Esophagus muscularis mucosa (tissue), 4 donors: ENCODE results near the gene SLC16A11. TPM values are rescaled to one million over a fixed set of nuclear protein-coding genes. Genes with fewer than 3 reads are reported as not detected.

Source experiments
- DNase-seq: peaks from one replicate; pipeline ENCODE4 v3.0.0-alpha.2; 2017; ENCODE audit errors: extremely low spot score
- H3K27ac ChIP-seq, 4 donors: fragments of 200-600 bp; sonication (generic); replicated peaks in 1 of 4; 1 replicate in 3 of 4; 2 replicates in 1 of 4; pipeline ENCODE4 v1.5.1; 2016 to 2019; ENCODE audit warnings: mild to moderate bottlenecking in 1 of 4
- H3K27me3 ChIP-seq, 4 donors: fragments of 200-600 bp; sonication (generic); one replicate each; pipeline versions ENCODE4 v1.5.1 to v1.6.0; 2016 to 2019
- H3K36me3 ChIP-seq, 4 donors: fragments of 200-600 bp; sonication (generic); one replicate each; pipeline ENCODE4 v1.5.1; 2016 to 2019
- H3K4me1 ChIP-seq, 4 donors: fragments of 200-600 bp; sonication (generic); one replicate each; pipeline ENCODE4 v1.5.1; 2016 to 2019
- H3K4me3 ChIP-seq, 4 donors: fragments of 200-600 bp; sonication (generic); 1 replicate in 2 of 4; 2 replicates in 2 of 4; pipeline ENCODE4 v1.5.1; 2016 to 2019; ENCODE audit warnings: mild to moderate bottlenecking in 4 of 4, moderate library complexity in 1 of 4
- H3K9me3 ChIP-seq, 4 donors: fragments of 200-600 bp; sonication (generic); 1 replicate in 3 of 4; 2 replicates in 1 of 4; pipeline ENCODE4 v1.5.1; 2016 to 2019
- CTCF ChIP-seq, 3 experiments: fragments of 200-600 bp in 2 of 3; fragments of 450-650 bp in 1 of 3; sonication (generic) in 2 of 3; IDR thresholded peaks; one replicate each; pipeline ENCODE4 v1.5.1; 2017 to 2019; ENCODE audit warnings: antibody characterized with exemption in 3 of 3, mild to moderate bottlenecking in 2 of 3, moderate library complexity in 1 of 3
- EP300 ChIP-seq: sonication (generic); formaldehyde crosslinking; IDR thresholded peaks from one replicate; pipeline ENCODE4 v1.6.1; 2017; ENCODE audit warnings: antibody characterized with exemption
- POLR2A ChIP-seq: fragments of 450-650 bp; IDR thresholded peaks from one replicate; pipeline ENCODE4 v1.6.1; 2017; ENCODE audit warnings: antibody characterized with exemption, moderate library complexity, mild to moderate bottlenecking, low read depth
- POLR2AphosphoS5 ChIP-seq, 2 donors: sonication (generic); formaldehyde crosslinking; IDR thresholded peaks; one replicate each; pipeline ENCODE4 v1.6.1; 2017; ENCODE audit warnings: antibody characterized with exemption in 2 of 2
- WGBS: methylation state at CpG from one replicate; pipeline ENCODE4 v1.1.5; 2018; 5-methylcytosine and 5-hydroxymethylcytosine counted together
- intact Hi-C: fragments of 100-400 bp; cut with DNase I; formaldehyde crosslinking; loops from one replicate; pipeline ENCODE4 v1.15.1; 2023
- total RNA-seq, 4 donors: library from RNA; depleted of rRNA; stranded (reverse); fragments of >200 nt; gene quantifications; one replicate each; pipeline versions ENCODE4 v1.1.0 to v1.2.1, GENCODE V29; 2016

Gene SLC16A11
- total RNA-seq, 4 donors from 2014 or later, result 0.17 to 0.99 (median 0.26) TPM; not detected in 1

GRCh38 chr17:7016886-7017826 is 26.7 kb downstream of the SLC16A11 start:
- 84% methylated on average over 19 of the region's 20 CpGs for WGBS
- TF ChIP-seq EP300, result no peak
- TF ChIP-seq POLR2A, result no peak
- TF ChIP-seq POLR2AphosphoS5 (IDR thresholded peaks at IDR 0.05), result no peak
- TF ChIP-seq CTCF (IDR thresholded peaks at IDR 0.05), result no peak
- Histone ChIP-seq H3K9me3 (no peaks in the 10 kb centered on the region), H3K27me3 (peaks cover 0 to 6% (median 5%) of the 10 kb centered on the region in 4 donors), H3K4me3 (peak overlapping the region in 2 of 4 donors; percentile 70 to 77), H3K4me1 (peaks cover 67 to 85% (median 72%) of the 10 kb centered on the region in 4 donors), H3K36me3 (peaks cover 0 to 16% (median 11%) of the 10 kb centered on the region in 4 donors), H3K27ac (peak overlapping the region; percentile 92 to 98 (median 95))
- intact Hi-C loops, result no loop called here
- DNase-seq, result no peak

- Histone ChIP-seq H3K9me3 (no peaks in the 10 kb centered on the region), H3K4me3 (no peak overlapping the region), H3K4me1 (peaks cover 64 to 83% (median 69%) of the 10 kb centered on the region in 4 donors), H3K27me3 (peaks cover 0 to 5% (median 0%) of the 10 kb centered on the region in 4 donors), H3K36me3 (peaks cover 0 to 16% (median 11%) of the 10 kb centered on the region in 4 donors), H3K27ac (peak overlapping the region; percentile 92 to 98 (median 95))
- no peak for DNase-seq
- WGBS, result 89% methylated on average over 2 of the region's 3 CpGs
- no peak for TF ChIP-seq POLR2AphosphoS5 (IDR thresholded peaks at IDR 0.05)
- TF ChIP-seq POLR2A, result no peak
- no peak for TF ChIP-seq CTCF (IDR thresholded peaks at IDR 0.05)
- intact Hi-C loops, result no loop called here
These were observed 27.5 kb downstream of the SLC16A11 start for GRCh38 chr17:7016418-7016817.

- peak overlapping the region; percentile 92 to 98 (median 95) for H3K27ac ChIP-seq
- no peaks in the 10 kb centered on the region for H3K9me3 ChIP-seq
- intact Hi-C loops, result no loop called here
- H3K36me3 ChIP-seq, result peaks cover 0 to 16% (median 11%) of the 10 kb centered on the region in 4 donors
- 17% methylated on average over 31 of the region's 56 CpGs for WGBS
- H3K27me3 ChIP-seq, result no peaks in the 10 kb centered on the region
- DNase-seq, result no peak
- no peak for TF ChIP-seq CTCF (IDR thresholded peaks at IDR 0.05)
- peak; percentile 47 to 66 for TF ChIP-seq POLR2AphosphoS5 (IDR thresholded peaks at IDR 0.05)
- TF ChIP-seq EP300, result no peak
- peak; percentile 68 for TF ChIP-seq POLR2A
- H3K4me1 ChIP-seq, result peaks cover 69 to 83% (median 73%) of the 10 kb centered on the region in 4 donors
- peak overlapping the region; percentile 71 to 94 (median 90) for H3K4me3 ChIP-seq
These were observed 28.6 kb downstream of the SLC16A11 start for GRCh38 chr17:7014995-7015958.

GRCh38 chr17:7014261-7014994 is 29.5 kb downstream of the SLC16A11 start:
- peak; percentile 99 for DNase-seq
- 0% methylated on average over 10 of the region's 75 CpGs for WGBS
- H3K27me3 ChIP-seq, result no peaks in the 10 kb centered on the region
- H3K36me3 ChIP-seq, result peaks cover 0 to 23% (median 16%) of the 10 kb centered on the region in 4 donors
- H3K4me1 ChIP-seq, result peaks cover 66 to 85% (median 77%) of the 10 kb centered on the region in 4 donors
- H3K9me3 ChIP-seq, result no peaks in the 10 kb centered on the region
- peak overlapping the region; percentile 92 to 98 (median 95) for H3K27ac ChIP-seq
- intact Hi-C loops, result no loop called here
- peak overlapping the region; percentile 71 to 94 (median 90) for H3K4me3 ChIP-seq
- TF ChIP-seq CTCF (IDR thresholded peaks at IDR 0.05), result peak; percentile 61 to 91 (median 84)
- TF ChIP-seq POLR2A, result peak; percentile 79
- TF ChIP-seq EP300, result peak; percentile 51
- peak; percentile 94 to 96 for TF ChIP-seq POLR2AphosphoS5 (IDR thresholded peaks at IDR 0.05)
